ENCODE data around the gene CHAD.

- TF ChIP-seq CTCF (conservative IDR thresholded peaks at IDR 0.05; ENCODE audit: low read length): no peak
- TF ChIP-seq EZH2phosphoT487 (IDR thresholded peaks at IDR 0.05; ENCODE audit: borderline replicate concordance): no peak
These were observed 18.8 kb upstream of the CHAD start for GRCh38 chr17:50487213-50488096.
